ENCODE results near the gene TANGO2. TPM values are rescaled to one million over a fixed set of nuclear protein-coding genes. Genes with fewer than 3 reads are reported as not detected.
A peak's percentile ranks its signal among the peaks of the same experiment; 100 is the strongest.

TANGO2 gene
- total and polyA plus RNA-seq, 9 of the 15 experiments (the other 6 are each of a cell fraction or from before 2014, with no cell fraction given): 15.5 to 94.9 (median 70.1) TPM

GRCh38 chr22:19998991-19999820 lies 21.7 kb upstream of the TANGO2 start (continued):
- TF ChIP-seq HMGXB4 (CRISPR knock-in tag; IDR thresholded peaks at IDR 0.05) (0 out of 2 replicates have a peak, but pooled peaks have one; percentile 13), ADNP (tag; IDR thresholded peaks at IDR 0.05) (no peak), PHTF2 (CRISPR knock-in tag; IDR thresholded peaks at IDR 0.05) (no peak), RBM34 (IDR thresholded peaks at IDR 0.05; ENCODE audit: borderline replicate concordance, insufficient read depth, low read length) (no peak), CREB3L1 (IDR thresholded peaks at IDR 0.05; ENCODE audit: borderline replicate concordance, low read depth) (no peak), HES1 (IDR thresholded peaks at IDR 0.05; ENCODE audit: low read depth) (no peak), IFI16 (CRISPR knock-in tag; IDR thresholded peaks at IDR 0.05) (no peak), E2F8 (IDR thresholded peaks at IDR 0.05; ENCODE audit: low read depth, partially characterized antibody) (no peak), EGR1 (conservative IDR thresholded peaks at IDR 0.05) (peak; percentile 40), PCBP1 (IDR thresholded peaks at IDR 0.05; ENCODE audit: low read depth, low read length, poor library complexity, severe bottlenecking) (no peak), ZBTB26 (CRISPR knock-in tag; IDR thresholded peaks at IDR 0.05) (no peak), KAT7 (CRISPR knock-in tag; IDR thresholded peaks at IDR 0.05; ENCODE audit: borderline replicate concordance) (no peak), HNRNPUL1 (IDR thresholded peaks at IDR 0.05; ENCODE audit: low read length) (no peak), ZBTB7A (IDR thresholded peaks at IDR 0.05; ENCODE audit: borderline replicate concordance, control insufficient read depth, low read depth, low read length) (peak; percentile 39), RUNX1 (IDR thresholded peaks at IDR 0.05; ENCODE audit: low read depth) (0 out of 2 replicates have a peak, but pooled peaks have one; percentile 17), ETV1 (tag; conservative IDR thresholded peaks at IDR 0.05; ENCODE audit: low read depth) (no peak), ZNF184 (CRISPR knock-in tag; IDR thresholded peaks at IDR 0.05) (no peak), SP1 (CRISPR knock-in tag; IDR thresholded peaks at IDR 0.05) (no peak), BRD4 (IDR thresholded peaks at IDR 0.05) (no peak), ZNF696 (CRISPR knock-in tag; conservative IDR thresholded peaks at IDR 0.05) (no peak)

Measured in K562 (cell line).